Peyer's patch (tissue), 4 donors: ENCODE data around the gene FCGR2B.
"Not testable (repeated sequence)": the region's sequence is repeated elsewhere in the genome, so short reads cannot be mapped to it uniquely, and the experiment has no call there.

Source experiments
- POLR2A ChIP-seq, 2 donors: fragments of 450-650 bp; IDR thresholded peaks; one replicate each; pipeline ENCODE4 v1.5.1; 2017; ENCODE audit warnings: antibody characterized with exemption in 2 of 2, mild to moderate bottlenecking in 2 of 2, moderate library complexity in 2 of 2
- TF ChIP-seq, protein P1 (sequence below), 6 experiments: fragments of 450-650 bp in 4 of 6; fragments of 200-600 bp in 2 of 6; sonication (generic) in 1 of 6; IDR thresholded peaks; one replicate each; pipeline ENCODE4 v1.5.1; 2017 to 2019; ENCODE audit warnings: antibody characterized with exemption in 6 of 6, mild to moderate bottlenecking in 3 of 6, moderate library complexity in 1 of 6

DNA sequence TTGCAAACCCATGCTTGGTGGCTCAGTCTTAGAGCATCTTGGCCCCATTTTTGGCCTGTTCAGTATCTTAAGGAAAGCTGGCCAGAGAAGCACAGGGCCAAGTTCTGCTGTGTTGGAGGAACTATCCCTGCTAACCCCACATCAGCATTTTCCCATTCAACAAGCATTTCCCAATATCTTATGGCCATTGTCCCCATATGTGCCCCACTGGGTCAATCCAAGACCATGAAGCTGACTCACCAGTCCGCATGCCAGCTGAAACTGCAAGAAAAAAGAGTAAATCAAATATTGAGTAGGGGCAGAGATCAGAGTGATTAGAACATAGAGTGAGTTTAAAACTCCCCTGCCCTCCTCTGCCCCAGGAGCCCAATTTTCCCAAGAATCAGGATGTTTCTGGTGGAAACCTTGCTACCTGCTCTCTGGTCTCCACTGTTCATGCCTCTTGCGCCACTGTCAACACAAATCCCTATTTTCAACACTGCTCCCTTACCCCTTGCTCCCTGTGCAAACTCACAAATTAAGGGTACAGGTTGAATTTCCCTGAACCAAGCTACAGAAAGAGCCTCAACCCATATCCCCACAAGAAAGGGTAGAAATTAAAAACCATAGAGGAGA lies 32.7 kb upstream of the FCGR2B start:
- TF ChIP-seq, protein P1, sequence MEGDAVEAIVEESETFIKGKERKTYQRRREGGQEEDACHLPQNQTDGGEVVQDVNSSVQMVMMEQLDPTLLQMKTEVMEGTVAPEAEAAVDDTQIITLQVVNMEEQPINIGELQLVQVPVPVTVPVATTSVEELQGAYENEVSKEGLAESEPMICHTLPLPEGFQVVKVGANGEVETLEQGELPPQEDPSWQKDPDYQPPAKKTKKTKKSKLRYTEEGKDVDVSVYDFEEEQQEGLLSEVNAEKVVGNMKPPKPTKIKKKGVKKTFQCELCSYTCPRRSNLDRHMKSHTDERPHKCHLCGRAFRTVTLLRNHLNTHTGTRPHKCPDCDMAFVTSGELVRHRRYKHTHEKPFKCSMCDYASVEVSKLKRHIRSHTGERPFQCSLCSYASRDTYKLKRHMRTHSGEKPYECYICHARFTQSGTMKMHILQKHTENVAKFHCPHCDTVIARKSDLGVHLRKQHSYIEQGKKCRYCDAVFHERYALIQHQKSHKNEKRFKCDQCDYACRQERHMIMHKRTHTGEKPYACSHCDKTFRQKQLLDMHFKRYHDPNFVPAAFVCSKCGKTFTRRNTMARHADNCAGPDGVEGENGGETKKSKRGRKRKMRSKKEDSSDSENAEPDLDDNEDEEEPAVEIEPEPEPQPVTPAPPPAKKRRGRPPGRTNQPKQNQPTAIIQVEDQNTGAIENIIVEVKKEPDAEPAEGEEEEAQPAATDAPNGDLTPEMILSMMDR (IDR thresholded peaks at IDR 0.05), result not testable (repeated sequence)
- not testable (repeated sequence) for TF ChIP-seq POLR2A (IDR thresholded peaks at IDR 0.05)
